ENCODE measurements around the gene SLC38A4.

The SLC38A4 gene

DNA sequence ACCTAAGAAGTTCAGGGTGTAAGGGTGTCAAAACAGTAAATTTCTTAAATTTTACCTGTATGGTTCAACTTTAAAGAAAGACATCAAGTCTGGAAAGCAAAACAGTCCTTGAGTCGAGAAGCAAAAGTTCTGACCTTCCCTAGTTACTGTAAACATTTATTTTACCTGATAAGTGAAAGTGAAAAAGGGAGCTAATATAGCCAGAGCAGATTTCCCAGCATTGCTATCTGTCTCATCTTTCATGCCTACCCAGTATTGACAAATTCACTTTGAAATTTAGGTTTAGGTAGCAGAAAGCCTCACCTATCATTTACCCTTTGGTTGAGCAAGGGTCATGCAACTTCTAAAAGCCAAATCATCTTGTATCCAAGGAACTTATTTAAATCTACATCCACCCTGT, 24.5 kb downstream of the SLC38A4 start:
- DNase-seq (ENCODE audit: low read depth) = no peak
- TF ChIP-seq, protein P1, sequence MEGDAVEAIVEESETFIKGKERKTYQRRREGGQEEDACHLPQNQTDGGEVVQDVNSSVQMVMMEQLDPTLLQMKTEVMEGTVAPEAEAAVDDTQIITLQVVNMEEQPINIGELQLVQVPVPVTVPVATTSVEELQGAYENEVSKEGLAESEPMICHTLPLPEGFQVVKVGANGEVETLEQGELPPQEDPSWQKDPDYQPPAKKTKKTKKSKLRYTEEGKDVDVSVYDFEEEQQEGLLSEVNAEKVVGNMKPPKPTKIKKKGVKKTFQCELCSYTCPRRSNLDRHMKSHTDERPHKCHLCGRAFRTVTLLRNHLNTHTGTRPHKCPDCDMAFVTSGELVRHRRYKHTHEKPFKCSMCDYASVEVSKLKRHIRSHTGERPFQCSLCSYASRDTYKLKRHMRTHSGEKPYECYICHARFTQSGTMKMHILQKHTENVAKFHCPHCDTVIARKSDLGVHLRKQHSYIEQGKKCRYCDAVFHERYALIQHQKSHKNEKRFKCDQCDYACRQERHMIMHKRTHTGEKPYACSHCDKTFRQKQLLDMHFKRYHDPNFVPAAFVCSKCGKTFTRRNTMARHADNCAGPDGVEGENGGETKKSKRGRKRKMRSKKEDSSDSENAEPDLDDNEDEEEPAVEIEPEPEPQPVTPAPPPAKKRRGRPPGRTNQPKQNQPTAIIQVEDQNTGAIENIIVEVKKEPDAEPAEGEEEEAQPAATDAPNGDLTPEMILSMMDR (conservative IDR thresholded peaks at IDR 0.05; ENCODE audit: low read length) = no peak
- H3K4me3 ChIP-seq (ENCODE audit: low read length) = no peak overlapping the region

DNA sequence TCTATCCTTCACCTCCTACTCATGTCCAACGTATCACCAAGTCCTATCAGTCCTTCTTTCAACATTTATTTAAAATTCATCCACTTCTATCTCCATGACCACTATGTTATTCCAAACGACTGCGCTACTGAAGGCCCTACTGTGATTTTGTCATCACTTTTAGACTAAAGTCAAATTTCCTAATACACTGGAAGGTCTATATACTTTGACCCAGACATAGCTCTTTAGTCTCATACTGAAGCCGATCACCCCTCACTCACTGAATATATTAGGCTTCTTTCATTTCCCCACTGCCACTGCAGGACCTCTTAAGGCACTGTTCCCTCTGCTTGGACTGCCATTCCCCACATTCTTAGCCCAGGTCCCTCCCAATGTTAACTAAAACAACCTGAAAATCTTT, 25.6 kb downstream of the SLC38A4 start:
- TF ChIP-seq, protein P1 (conservative IDR thresholded peaks at IDR 0.05; ENCODE audit: low read length) = no peak
- no peak overlapping the region for H3K4me3 ChIP-seq (ENCODE audit: low read length)
- no peak for DNase-seq (ENCODE audit: low read depth)

DNA sequence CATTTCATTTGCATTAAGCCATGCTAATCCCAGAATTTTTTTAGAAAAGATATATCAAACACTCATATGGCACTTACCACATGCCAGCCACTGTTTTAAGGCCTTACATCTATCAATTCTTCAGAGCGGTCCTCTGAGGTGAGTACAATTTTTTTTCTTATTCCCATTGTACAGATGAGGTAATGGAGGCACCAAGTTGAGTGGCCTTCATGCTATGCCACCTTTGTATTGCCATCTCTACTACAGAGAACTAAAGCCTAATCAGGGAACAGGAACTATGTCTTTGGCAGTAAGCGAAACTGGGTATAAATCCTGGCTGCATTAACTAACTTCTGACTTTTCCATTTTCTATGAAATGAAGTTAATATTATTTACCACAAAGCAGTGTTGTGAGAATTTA, 27.1 kb downstream of the SLC38A4 start:
- H3K4me3 ChIP-seq (ENCODE audit: low read length) = no peak overlapping the region
- TF ChIP-seq, protein P1 (conservative IDR thresholded peaks at IDR 0.05; ENCODE audit: low read length) = no peak
- DNase-seq (ENCODE audit: low read depth) = no peak

DNA sequence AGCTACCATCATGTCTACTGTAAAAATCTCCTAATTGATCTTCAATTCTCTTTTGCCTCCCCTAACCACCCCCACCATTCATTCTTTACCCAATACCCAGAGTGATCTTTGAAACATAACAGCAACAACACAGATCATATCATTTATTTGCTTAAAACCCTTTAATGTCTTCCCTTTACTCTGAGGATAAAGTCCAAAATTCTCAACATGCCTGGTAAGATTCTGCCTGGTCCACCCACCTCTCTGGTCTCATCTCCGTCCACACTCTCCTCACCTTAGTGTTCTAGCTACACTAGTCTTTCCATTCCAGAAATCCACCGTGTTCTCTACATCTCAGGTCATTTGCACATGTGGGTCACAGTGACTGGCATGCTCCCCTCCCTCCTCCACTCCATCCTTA, 27.7 kb downstream of the SLC38A4 start:
- TF ChIP-seq, protein P1 (conservative IDR thresholded peaks at IDR 0.05; ENCODE audit: low read length) = no peak
- no peak for DNase-seq (ENCODE audit: low read depth)
- no peak overlapping the region for H3K4me3 ChIP-seq (ENCODE audit: low read length)

GRCh38 chr12:46795988-46796387, 29.8 kb downstream of the SLC38A4 start:
- no peak overlapping the region for H3K4me3 ChIP-seq (ENCODE audit: low read length)
- no peak for DNase-seq (ENCODE audit: low read depth)
- TF ChIP-seq, protein P1 (conservative IDR thresholded peaks at IDR 0.05; ENCODE audit: low read length) = no peak

DNA sequence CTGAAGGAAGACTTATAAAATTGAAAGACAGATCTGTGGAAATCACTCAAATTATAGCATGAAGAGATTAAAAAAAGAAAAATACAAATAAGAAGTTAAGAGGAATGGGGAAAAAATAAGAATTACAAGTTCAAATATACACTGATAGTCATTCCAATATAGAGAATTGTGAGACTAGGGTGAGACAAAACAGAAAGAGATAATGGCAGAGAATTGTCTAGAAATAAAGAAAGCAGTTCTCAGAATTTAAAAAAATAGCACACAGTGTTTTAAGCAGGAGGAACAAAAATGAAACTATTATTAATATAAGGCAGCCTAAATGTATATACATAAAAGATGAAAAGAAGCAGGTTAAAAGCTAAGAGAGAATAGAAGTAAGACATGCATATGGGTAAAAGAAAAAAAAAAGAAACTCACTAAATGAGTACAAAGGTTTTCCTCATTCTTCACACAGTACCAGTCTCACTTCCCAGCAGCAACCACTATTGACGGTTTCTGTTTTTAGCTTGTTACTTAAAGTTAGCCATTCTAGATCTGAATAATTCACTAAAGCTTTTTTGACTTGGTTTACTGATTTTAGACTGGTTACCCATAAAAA, 31.1 kb downstream of the SLC38A4 start:
- TF ChIP-seq, protein P1 (conservative IDR thresholded peaks at IDR 0.05; ENCODE audit: low read length) = no peak
- DNase-seq (ENCODE audit: low read depth) = no peak
- no peak overlapping the region for H3K4me3 ChIP-seq (ENCODE audit: low read length)

- no peak for DNase-seq (ENCODE audit: low read depth)
- TF ChIP-seq, protein P1 (conservative IDR thresholded peaks at IDR 0.05; ENCODE audit: low read length) = no peak
- no peak overlapping the region for H3K4me3 ChIP-seq (ENCODE audit: low read length)
Measured at GRCh38 chr12:46792925-46793324, 32.9 kb downstream of the SLC38A4 start.
